Gastroesophageal sphincter (tissue), 3 donors: ENCODE results near the gene C8A.

ENCODE experiments used
- CTCF ChIP-seq, 4 experiments: fragments of 200-600 bp in 2 of 4; fragments of 450-650 bp in 2 of 4; sonication (generic) in 1 of 4; IDR thresholded peaks; one replicate each; pipeline ENCODE4 v1.5.1; 2017 to 2019; ENCODE audit warnings: antibody characterized with exemption in 4 of 4, mild to moderate bottlenecking in 2 of 4, moderate library complexity in 2 of 4
- POLR2A ChIP-seq, 2 donors: fragments of 450-650 bp; IDR thresholded peaks; one replicate each; pipeline ENCODE4 v1.6.1; 2017; ENCODE audit warnings: antibody characterized with exemption in 2 of 2, mild to moderate bottlenecking in 2 of 2, moderate library complexity in 1 of 2
- POLR2AphosphoS5 ChIP-seq: sonication (generic); formaldehyde crosslinking; IDR thresholded peaks from one replicate; pipeline ENCODE4 v1.6.1; 2017; ENCODE audit warnings: antibody characterized with exemption

DNA sequence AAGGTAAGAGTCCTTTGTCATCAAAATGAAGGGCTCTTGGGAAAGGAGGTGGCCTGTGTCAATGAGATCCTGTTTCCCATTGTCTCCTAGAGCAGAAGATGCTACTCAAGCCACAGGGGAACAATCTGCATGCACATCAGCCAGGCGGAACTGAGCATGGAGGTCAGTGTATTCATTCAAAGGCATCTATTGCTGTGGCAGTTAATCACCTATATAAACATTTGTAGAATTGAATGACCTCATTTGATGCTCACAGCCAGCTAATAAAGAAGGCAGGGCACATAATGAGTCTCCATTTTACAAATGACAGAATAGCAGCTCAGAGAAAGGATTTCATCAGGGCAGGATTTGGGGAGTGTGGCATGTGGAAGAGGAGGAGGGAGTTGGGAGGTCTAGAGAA, 29.7 kb upstream of the C8A start:
- TF ChIP-seq CTCF (IDR thresholded peaks at IDR 0.05): no peak
- TF ChIP-seq POLR2A (IDR thresholded peaks at IDR 0.05): no peak
- TF ChIP-seq POLR2AphosphoS5: no peak
